DND-41 (cell line): ENCODE results near the gene ESRRA.

Experiments used
- EZH2 ChIP-seq: IDR thresholded peaks from 3 replicates; pipeline ENCODE4 v1.6.1; 2012; ENCODE audit warnings: borderline replicate concordance, low read depth, mild to moderate bottlenecking, moderate library complexity, low read length, inconsistent platforms; ENCODE audit not compliant: severe bottlenecking
- TF ChIP-seq, protein P1 (sequence below): IDR thresholded peaks from 2 replicates; pipeline ENCODE4 v1.5.1; 2012; ENCODE audit warnings: borderline replicate concordance, low read length, moderate library complexity, mild to moderate bottlenecking; ENCODE audit not compliant: poor library complexity, severe bottlenecking; ENCODE audit errors: extremely low read depth

DNA sequence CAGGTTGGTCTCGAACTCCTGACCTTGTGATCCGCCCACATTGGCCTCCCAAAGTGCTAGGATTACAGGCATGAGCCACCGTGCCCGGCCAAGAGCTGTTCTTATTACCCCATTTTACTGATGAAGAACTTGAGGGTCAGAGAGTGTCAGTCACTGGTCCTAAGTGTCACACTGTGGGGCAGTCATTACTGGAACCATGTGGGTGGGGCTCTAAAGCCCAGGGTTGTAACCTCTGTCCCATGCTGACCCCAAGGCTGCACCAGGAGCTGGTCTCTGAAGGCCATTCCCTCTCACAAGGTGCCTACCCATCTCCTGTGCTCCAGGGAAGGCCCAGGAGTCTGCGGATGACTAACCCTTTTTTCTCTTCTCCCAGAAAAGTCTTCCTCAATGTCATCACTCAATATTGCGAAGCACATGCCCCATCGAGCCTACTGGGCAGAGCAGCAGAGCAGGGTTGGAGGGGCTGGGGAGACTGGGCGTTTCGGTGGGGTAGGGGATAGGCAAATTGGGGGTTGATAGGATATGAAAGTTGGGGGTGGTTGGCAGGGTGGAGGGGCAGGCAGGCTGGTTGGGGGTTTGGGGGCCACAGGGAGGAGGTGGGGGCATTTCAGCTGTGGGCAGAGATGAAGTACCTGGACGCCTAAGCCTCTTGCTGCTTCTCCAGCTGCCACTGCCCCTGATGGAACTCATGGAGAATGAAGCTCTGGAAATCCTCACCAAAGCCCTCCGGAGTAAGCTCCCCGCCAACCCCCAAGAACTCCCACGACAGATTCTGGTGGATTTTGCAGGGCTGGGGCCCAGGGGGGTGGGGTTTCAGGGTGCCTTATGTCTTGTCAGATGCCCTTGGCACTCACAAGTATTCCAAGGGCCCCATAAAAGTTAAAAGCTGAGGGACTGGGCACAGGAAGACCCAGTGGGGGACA is 2.0 kb upstream of the ESRRA start:
- TF ChIP-seq, protein P1, sequence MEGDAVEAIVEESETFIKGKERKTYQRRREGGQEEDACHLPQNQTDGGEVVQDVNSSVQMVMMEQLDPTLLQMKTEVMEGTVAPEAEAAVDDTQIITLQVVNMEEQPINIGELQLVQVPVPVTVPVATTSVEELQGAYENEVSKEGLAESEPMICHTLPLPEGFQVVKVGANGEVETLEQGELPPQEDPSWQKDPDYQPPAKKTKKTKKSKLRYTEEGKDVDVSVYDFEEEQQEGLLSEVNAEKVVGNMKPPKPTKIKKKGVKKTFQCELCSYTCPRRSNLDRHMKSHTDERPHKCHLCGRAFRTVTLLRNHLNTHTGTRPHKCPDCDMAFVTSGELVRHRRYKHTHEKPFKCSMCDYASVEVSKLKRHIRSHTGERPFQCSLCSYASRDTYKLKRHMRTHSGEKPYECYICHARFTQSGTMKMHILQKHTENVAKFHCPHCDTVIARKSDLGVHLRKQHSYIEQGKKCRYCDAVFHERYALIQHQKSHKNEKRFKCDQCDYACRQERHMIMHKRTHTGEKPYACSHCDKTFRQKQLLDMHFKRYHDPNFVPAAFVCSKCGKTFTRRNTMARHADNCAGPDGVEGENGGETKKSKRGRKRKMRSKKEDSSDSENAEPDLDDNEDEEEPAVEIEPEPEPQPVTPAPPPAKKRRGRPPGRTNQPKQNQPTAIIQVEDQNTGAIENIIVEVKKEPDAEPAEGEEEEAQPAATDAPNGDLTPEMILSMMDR, result no peak
- TF ChIP-seq EZH2, result no peak
